PC-3 (cell line): ENCODE results near the gene KLK1. TPM values are rescaled to one million over a fixed set of nuclear protein-coding genes. Genes with fewer than 3 reads are reported as not detected.

Experiments used
- ATAC-seq: fragments of 200-7000 bp; cut with Tn5 transposase; 2 replicates; pipeline ENCODE4 v1.9.1; 2020; ENCODE audit warnings: mild to moderate bottlenecking, moderate library complexity
- BruUV-seq: library from RNA; stranded (reverse); fragments of 400-500 nt; replicated peaks from 2 replicates; lab custom pipeline; 2021; lab: Mats Ljungman, UMichigan
- CTCF ChIA-PET: fragments of 300-600 bp; sonication (Branson Sonifier 250); formaldehyde crosslinking; loops from one replicate; lab custom pipeline; 2022; ENCODE audit warnings: antibody characterized with exemption; lab: Charles Lee
- POLR2A ChIA-PET: fragments of 300-600 bp; sonication (Branson Sonifier 250); formaldehyde crosslinking; loops from one replicate; lab custom pipeline; 2022; ENCODE audit warnings: antibody characterized with exemption; ENCODE audit not compliant: unreplicated experiment; lab: Charles Lee
- DNase-seq: peaks from one replicate; pipeline ENCODE4 v3.0.0-alpha.2; 2015
- H2AFZ ChIP-seq: fragments of 300-600 bp; sonication (generic); 2 replicates; pipeline ENCODE4 v1.6.0; 2016; ENCODE audit warnings: antibody characterized with exemption, low read length
- H3F3A ChIP-seq: fragments of 300-600 bp; sonication (generic); one replicate; pipeline ENCODE4 v1.6.0; 2017; ENCODE audit warnings: antibody characterized with exemption, low read length, control low read depth, mild to moderate bottlenecking; ENCODE audit not compliant: unreplicated experiment
- H3K27ac ChIP-seq: fragments of 300-600 bp; sonication (generic); 2 replicates; pipeline ENCODE4 v1.5.1; 2016; ENCODE audit warnings: mild to moderate bottlenecking, low read length
- H3K27me3 ChIP-seq: fragments of 300-600 bp; sonication (generic); 2 replicates; pipeline ENCODE4 v1.6.1; 2016; ENCODE audit warnings: low read length, mixed read lengths
- H3K36me3 ChIP-seq: fragments of 300-600 bp; sonication (generic); 2 replicates; pipeline ENCODE4 v1.6.1; 2016; ENCODE audit warnings: low read depth, mixed run types, low read length, mixed read lengths
- H3K4me1 ChIP-seq: fragments of 300-600 bp; sonication (generic); 2 replicates; pipeline ENCODE4 v1.5.1; 2016; ENCODE audit warnings: low read length; ENCODE audit not compliant: insufficient read depth
- H3K4me2 ChIP-seq: fragments of 300-600 bp; sonication (generic); 2 replicates; pipeline ENCODE4 v1.6.0; 2016; ENCODE audit warnings: low read length
- H3K4me3 ChIP-seq: fragments of 300-600 bp; sonication (generic); 2 replicates; pipeline ENCODE4 v1.5.1; 2016; ENCODE audit warnings: mild to moderate bottlenecking, low read length, mixed read lengths
- H3K79me2 ChIP-seq: fragments of 300-600 bp; sonication (generic); 2 replicates; pipeline ENCODE4 v1.6.1; 2017; ENCODE audit warnings: low read length, mixed read lengths
- H3K9ac ChIP-seq: fragments of 300-600 bp; sonication (generic); 2 replicates; pipeline ENCODE4 v1.6.0; 2016; ENCODE audit warnings: mild to moderate bottlenecking, low read length
- H3K9me2 ChIP-seq: fragments of 300-600 bp; sonication (generic); replicated peaks from 2 replicates; pipeline ENCODE4 v1.6.1; 2016; ENCODE audit warnings: mixed run types, low read length, mixed read lengths
- H3K9me3 ChIP-seq: fragments of 300-600 bp; sonication (generic); 2 replicates; pipeline ENCODE4 v1.6.1; 2016; ENCODE audit warnings: low read length, mixed read lengths
- H4K20me1 ChIP-seq: fragments of 300-600 bp; sonication (generic); 2 replicates; pipeline ENCODE4 v1.6.1; 2016; ENCODE audit warnings: low read length, mixed read lengths
- EZH2 ChIP-seq: fragments of 300-600 bp; sonication (generic); IDR thresholded peaks from one replicate; pipeline ENCODE4 v1.6.1; 2017; ENCODE audit warnings: antibody characterized with exemption, mild to moderate bottlenecking, low read length; ENCODE audit not compliant: unreplicated experiment
- EZH2phosphoT487 ChIP-seq: fragments of 300-600 bp; sonication (generic); IDR thresholded peaks from 2 replicates; pipeline ENCODE4 v1.6.1; 2018; ENCODE audit warnings: mild to moderate bottlenecking, antibody characterized with exemption, low read length, borderline replicate concordance
- intact Hi-C: fragments of 100-400 bp; cut with micrococcal nuclease; formaldehyde crosslinking; loops from 2 replicates; pipeline ENCODE4 v1.9.0; 2023
- total RNA-seq: library from RNA; depleted of rRNA; stranded (reverse); fragments of >200 nt; gene quantifications from 2 replicates; pipeline ENCODE4 v1.2.3, GENCODE V29; 2014
- TF ChIP-seq, protein P1 (sequence below): fragments of 300-600 bp; sonication (generic); conservative IDR thresholded peaks from 2 replicates; pipeline ENCODE4 v1.5.1; 2017; ENCODE audit warnings: antibody characterized with exemption, low read depth, mild to moderate bottlenecking, low read length

KLK1 gene
- total RNA-seq, 1 experiment from 2014 or later = not detected

DNA sequence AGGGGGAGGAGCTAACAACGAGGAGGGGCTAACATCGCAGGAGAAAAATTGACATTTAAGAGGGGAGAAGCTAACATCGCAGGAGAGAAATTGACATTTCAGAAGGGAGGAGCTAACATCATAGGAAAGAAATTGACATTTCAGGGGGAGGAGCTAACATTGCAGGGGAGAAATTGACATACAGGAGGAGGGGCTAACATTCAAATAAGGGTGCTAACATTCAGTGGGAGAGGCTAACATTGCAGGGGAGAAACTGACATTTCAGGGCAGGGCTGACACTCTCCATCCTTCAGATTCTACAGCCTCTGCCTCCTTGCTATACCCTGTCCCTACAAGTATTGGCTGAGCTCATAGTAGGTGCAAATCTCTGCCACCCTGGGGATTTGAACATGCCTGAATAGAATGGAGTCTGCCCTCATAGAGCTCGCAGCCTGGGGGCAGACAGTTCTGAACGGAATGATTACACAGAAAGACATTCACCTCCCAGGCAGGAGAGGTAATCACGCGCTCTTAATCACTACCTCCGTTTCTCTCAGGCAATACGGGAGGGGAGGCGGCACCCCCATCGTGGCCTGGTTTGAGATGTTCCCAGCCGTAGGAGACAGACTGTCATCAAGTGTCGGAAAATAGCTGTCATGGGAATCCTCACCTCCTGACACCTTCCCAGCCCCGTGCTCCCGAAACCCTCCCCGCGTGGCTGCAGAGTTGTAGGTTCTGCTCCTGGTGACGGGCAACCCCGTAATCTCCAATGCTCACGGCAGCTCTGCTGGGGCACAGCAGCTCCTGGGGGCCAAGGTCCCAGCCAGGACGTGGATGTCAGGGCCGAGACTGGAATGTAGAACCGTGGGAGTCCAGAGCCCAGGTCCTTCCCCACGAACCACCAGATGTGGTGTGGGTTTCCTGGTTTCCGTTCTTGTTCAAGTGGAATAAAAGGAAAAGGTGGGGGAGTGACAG, 43.8 kb downstream of the KLK1 start:
- ChIA-PET CTCF (interaction anchor here (1.3 kb wide), 1 partner anchor 55 kb away, joined by 6 read pairs; no protein-coding TSS in a partner anchor), POLR2A (no interaction called here)
- BruUV-seq = no TSS peak
- no peak for ATAC-seq
- no peak overlapping the region for H3K4me2 ChIP-seq
- no peaks in the 10 kb centered on the region for H3K36me3 ChIP-seq
- H4K20me1 ChIP-seq = no peaks in the 10 kb centered on the region
- H2AFZ ChIP-seq = no peak overlapping the region
- intact Hi-C loops = loop anchor here (5.0 kb wide), 1 partner anchor 242 kb away; no protein-coding TSS in a partner anchor
- H3K27me3 ChIP-seq = peaks cover 70% of the 10 kb centered on the region
- no peak overlapping the region for H3K9ac ChIP-seq
- 0 out of 2 replicates have a peak, but pooled peaks cover 3% of the 10 kb centered on the region for H3K4me1 ChIP-seq
- H3K4me3 ChIP-seq = no peak overlapping the region
- DNase-seq = no peak
- H3K9me3 ChIP-seq = no peaks in the 10 kb centered on the region
- no peaks in the 10 kb centered on the region for H3K9me2 ChIP-seq
- H3K27ac ChIP-seq = no peak overlapping the region
- no peaks in the 10 kb centered on the region for H3F3A ChIP-seq
- no peaks in the 10 kb centered on the region for H3K79me2 ChIP-seq
- no peak for TF ChIP-seq EZH2
- TF ChIP-seq EZH2phosphoT487 = no peak
- TF ChIP-seq, protein P1, sequence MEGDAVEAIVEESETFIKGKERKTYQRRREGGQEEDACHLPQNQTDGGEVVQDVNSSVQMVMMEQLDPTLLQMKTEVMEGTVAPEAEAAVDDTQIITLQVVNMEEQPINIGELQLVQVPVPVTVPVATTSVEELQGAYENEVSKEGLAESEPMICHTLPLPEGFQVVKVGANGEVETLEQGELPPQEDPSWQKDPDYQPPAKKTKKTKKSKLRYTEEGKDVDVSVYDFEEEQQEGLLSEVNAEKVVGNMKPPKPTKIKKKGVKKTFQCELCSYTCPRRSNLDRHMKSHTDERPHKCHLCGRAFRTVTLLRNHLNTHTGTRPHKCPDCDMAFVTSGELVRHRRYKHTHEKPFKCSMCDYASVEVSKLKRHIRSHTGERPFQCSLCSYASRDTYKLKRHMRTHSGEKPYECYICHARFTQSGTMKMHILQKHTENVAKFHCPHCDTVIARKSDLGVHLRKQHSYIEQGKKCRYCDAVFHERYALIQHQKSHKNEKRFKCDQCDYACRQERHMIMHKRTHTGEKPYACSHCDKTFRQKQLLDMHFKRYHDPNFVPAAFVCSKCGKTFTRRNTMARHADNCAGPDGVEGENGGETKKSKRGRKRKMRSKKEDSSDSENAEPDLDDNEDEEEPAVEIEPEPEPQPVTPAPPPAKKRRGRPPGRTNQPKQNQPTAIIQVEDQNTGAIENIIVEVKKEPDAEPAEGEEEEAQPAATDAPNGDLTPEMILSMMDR = no peak

DNA sequence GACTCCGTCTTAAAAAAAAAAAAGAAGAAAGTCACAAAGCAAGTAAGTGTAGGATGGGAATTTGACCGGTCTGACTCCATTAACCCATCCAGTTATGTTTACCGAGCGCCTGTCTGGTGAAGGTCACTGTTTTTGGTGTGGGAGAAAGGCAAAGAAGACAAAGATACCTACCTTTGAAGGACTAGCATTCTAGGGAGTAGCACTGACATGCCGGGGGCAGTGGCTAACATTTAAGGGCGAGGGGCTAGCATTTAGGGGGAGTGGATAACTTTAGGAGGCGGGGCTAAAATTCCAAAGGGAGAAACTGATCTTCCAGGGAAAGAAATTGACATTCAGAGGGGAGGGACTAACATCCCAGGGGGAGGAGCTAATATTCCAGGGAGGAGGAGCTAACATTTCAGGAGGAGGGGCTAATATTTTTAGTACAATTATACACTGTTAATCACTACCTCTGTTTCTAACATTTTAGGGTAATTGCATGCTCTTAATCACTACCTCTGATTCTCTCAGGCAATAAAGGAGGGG, 44.6 kb downstream of the KLK1 start:
- peaks cover 71% of the 10 kb centered on the region for H3K27me3 ChIP-seq
- ATAC-seq (no peak), DNase-seq (no peak)
- no peak overlapping the region for H3K27ac ChIP-seq
- H3F3A ChIP-seq = no peaks in the 10 kb centered on the region
- H4K20me1 ChIP-seq = no peaks in the 10 kb centered on the region
- no peak overlapping the region for H2AFZ ChIP-seq
- H3K79me2 ChIP-seq = no peaks in the 10 kb centered on the region
- POLR2A ChIA-PET = no interaction called here
- no peaks in the 10 kb centered on the region for H3K36me3 ChIP-seq
- TF ChIP-seq EZH2 (no peak), EZH2phosphoT487 (no peak)
- TF ChIP-seq, protein P1 = no peak
- no peak overlapping the region for H3K4me2 ChIP-seq
- no peaks in the 10 kb centered on the region for H3K9me3 ChIP-seq
- intact Hi-C loops = no loop called here
- no peak overlapping the region for H3K9ac ChIP-seq
- H3K9me2 ChIP-seq = no peaks in the 10 kb centered on the region
- 0 out of 2 replicates have a peak, but pooled peaks cover 3% of the 10 kb centered on the region for H3K4me1 ChIP-seq
- BruUV-seq = no TSS peak
- H3K4me3 ChIP-seq = no peak overlapping the region
- CTCF ChIA-PET = interaction anchor here (1.3 kb wide), 1 partner anchor 54 kb away, joined by 6 read pairs; no protein-coding TSS in a partner anchor
